Heart left ventricle (tissue), 16 donors: Measurements from ENCODE around the gene CACNA2D1. TPM values are rescaled to one million over a fixed set of nuclear protein-coding genes. Genes with fewer than 3 reads are reported as not detected.

Experiments
- ATAC-seq, 4 donors: fragments of 200-7000 bp; cut with Tn5 transposase; one replicate each; pipeline ENCODE4 v1.9.1; 2020 to 2022; ENCODE audit warnings: moderate library complexity in 4 of 4, mild to moderate bottlenecking in 3 of 4, moderate number of reproducible peaks in 1 of 4
- DNase-seq, 5 donors: peaks; one replicate each; pipeline ENCODE4 v3.0.0-alpha.2; 2020
- H3K27ac ChIP-seq, 12 donors: fragments of 200-600 bp; sonication (generic) in 4 of 12; one replicate each; pipeline versions ENCODE4 v1.5.0 to v1.8.0; 2016 to 2022; ENCODE audit warnings: mild to moderate bottlenecking in 2 of 12
- H3K27me3 ChIP-seq, 9 donors: fragments of 200-600 bp; sonication (generic) in 2 of 9; one replicate each; pipeline versions ENCODE4 v1.5.1 to v1.8.0; 2016 to 2022; ENCODE audit warnings: mild to moderate bottlenecking in 3 of 9
- H3K36me3 ChIP-seq, 9 donors: fragments of 200-600 bp; sonication (generic) in 2 of 9; one replicate each; pipeline versions ENCODE4 v1.5.0 to v1.8.0; 2018 to 2022; ENCODE audit warnings: mild to moderate bottlenecking in 2 of 9
- H3K4me1 ChIP-seq, 12 donors: fragments of 200-600 bp; sonication (generic) in 4 of 12; one replicate each; pipeline versions ENCODE4 v1.5.0 to v1.8.0; 2016 to 2022; ENCODE audit warnings: mild to moderate bottlenecking in 3 of 12
- H3K4me3 ChIP-seq, 12 donors: fragments of 200-600 bp; sonication (generic) in 4 of 12; one replicate each; pipeline versions ENCODE4 v1.5.0 to v1.8.0; 2017 to 2022; ENCODE audit warnings: mild to moderate bottlenecking in 9 of 12, moderate library complexity in 4 of 12
- H3K9me3 ChIP-seq, 12 donors: fragments of 200-600 bp; sonication (generic) in 4 of 12; one replicate each; pipeline versions ENCODE4 v1.5.0 to v1.8.0; 2016 to 2022; ENCODE audit warnings: mild to moderate bottlenecking in 1 of 12
- POLR2A ChIP-seq, 2 donors: fragments of 450-650 bp; IDR thresholded peaks; one replicate each; pipeline ENCODE4 v1.6.1; 2017; ENCODE audit warnings: antibody characterized with exemption in 2 of 2, mild to moderate bottlenecking in 2 of 2, moderate library complexity in 2 of 2
- WGBS, 4 donors: extraction: QIAGEN DNeasy Blood & Tissue Kit in 2 of 4; methylation state at CpG; one replicate each; pipeline versions ENCODE4 v1.1.5 to v1.1.7; 2013 to 2018; 5-methylcytosine and 5-hydroxymethylcytosine counted together
- intact Hi-C, 10 donors: fragments of 100-400 bp; cut with DNase I; formaldehyde crosslinking; loops; one replicate each; pipeline versions ENCODE4 v1.11.1 to v1.14.2; 2022
- polyA plus RNA-seq, 2 donors: library from polyadenylated mRNA; stranded (reverse); fragments of 200-250 nt; gene quantifications; one replicate each; pipeline ENCODE4 v1.2.3, GENCODE V29; 2013
- total RNA-seq, 9 donors: library from RNA; depleted of rRNA in 2 of 9; stranded (reverse); fragments of >200 nt in 2 of 9; fragmentation: NEBNext Ultra II Directional in 3 of 9; extraction: Animal tissue kit (Norgen Biotek cat#: 25700) in 3 of 9; gene quantifications; one replicate each; pipeline versions ENCODE4 v1.1.0 to v1.2.4, GENCODE V29; 2016 to 2023
- TF ChIP-seq, protein P1 (sequence below), 12 donors: fragments of 200-600 bp; sonication (generic) in 4 of 12; IDR thresholded peaks; one replicate each; pipeline versions ENCODE4 v1.5.0 to v1.8.0; 2018 to 2022; ENCODE audit warnings: antibody characterized with exemption in 12 of 12, mild to moderate bottlenecking in 5 of 12
- donor health status: ischemic (EF 13 %, LVEDD 7.1; RV severe dilation, severe dysfunction).
- donor health status: healthy with polysubstance abuse.
- donor health status: DM: no; HTN: yes; CAD: no.
- donor health status: DM: no; HTN: no; CAD: no.
- donor health status: ischemic (EF 25% LVEDD 6.9; RV normal size, moderate dysfunction).
- donor health status: ischemic (EF 25% LVEDD 5.7; RV mildly dilated, moderate dysfunction).
- donor health status: healthy.
- donor health status: DM: yes; HTN: yes; CAD: no.
- donor health status: ischemic (EF 35%, LVEDD 5.7; RV mildly dilated, moderate dysfunction).
- donor health status: nonischemic (EF 11% LVEDD 7.7; RV severe dilation, severe dysfunction).
- donor health status: DM: yes; HTN: yes; CAD: no.
- donor health status: PGD.
- donor health status: ischemic (EF 29% LVEDD 5.4; RV normal size, mild dysfunction).
- donor health status: nonischemic (EF 23%, LVEDD 6.1; RV moderate dilation, normal function).

CACNA2D1 gene
- total and polyA plus RNA-seq, 11 donors: 13.5 to 122 (median 55.5) TPM

DNA sequence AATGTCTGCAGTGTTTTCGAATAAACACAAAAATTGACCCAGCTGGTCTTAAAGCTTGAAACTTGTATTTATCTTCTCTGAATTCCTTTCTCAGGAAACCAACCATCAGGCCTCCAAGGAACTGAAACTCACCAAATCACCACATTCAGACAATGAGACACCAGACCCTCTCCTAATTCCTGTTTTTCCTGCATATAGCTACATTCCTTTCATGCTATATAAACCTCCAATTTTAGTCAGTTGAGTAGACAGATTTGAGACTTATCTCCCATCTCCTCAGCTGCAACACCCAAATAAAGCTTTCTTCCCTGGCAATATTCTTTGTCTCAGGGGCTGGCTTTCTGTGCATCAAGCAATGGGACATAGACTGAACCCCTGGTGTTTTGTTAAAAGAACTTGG, 317.0 kb downstream of the CACNA2D1 start:
- H3K4me1 ChIP-seq: peaks cover 0 to 17% (median 6%) of the 10 kb centered on the region in 12 donors
- no peaks in the 10 kb centered on the region for H3K36me3 ChIP-seq
- H3K9me3 ChIP-seq: peaks cover 0 to 11% (median 0%) of the 10 kb centered on the region in 12 donors
- ATAC-seq (no peak), DNase-seq (no peak)
- intact Hi-C loops: no loop called here
- H3K27me3 ChIP-seq: no peaks in the 10 kb centered on the region
- TF ChIP-seq, protein P1, sequence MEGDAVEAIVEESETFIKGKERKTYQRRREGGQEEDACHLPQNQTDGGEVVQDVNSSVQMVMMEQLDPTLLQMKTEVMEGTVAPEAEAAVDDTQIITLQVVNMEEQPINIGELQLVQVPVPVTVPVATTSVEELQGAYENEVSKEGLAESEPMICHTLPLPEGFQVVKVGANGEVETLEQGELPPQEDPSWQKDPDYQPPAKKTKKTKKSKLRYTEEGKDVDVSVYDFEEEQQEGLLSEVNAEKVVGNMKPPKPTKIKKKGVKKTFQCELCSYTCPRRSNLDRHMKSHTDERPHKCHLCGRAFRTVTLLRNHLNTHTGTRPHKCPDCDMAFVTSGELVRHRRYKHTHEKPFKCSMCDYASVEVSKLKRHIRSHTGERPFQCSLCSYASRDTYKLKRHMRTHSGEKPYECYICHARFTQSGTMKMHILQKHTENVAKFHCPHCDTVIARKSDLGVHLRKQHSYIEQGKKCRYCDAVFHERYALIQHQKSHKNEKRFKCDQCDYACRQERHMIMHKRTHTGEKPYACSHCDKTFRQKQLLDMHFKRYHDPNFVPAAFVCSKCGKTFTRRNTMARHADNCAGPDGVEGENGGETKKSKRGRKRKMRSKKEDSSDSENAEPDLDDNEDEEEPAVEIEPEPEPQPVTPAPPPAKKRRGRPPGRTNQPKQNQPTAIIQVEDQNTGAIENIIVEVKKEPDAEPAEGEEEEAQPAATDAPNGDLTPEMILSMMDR (IDR thresholded peaks at IDR 0.05): no peak
- no peak for TF ChIP-seq POLR2A (IDR thresholded peaks at IDR 0.05)
- 72 to 78% (median 76%) methylated on average over 1 of the region's 1 CpG for WGBS, 4 donors
- H3K27ac ChIP-seq: no peak overlapping the region
- no peak overlapping the region for H3K4me3 ChIP-seq

- intact Hi-C loops: no loop called here
- Histone ChIP-seq H3K4me3 (no peak overlapping the region), H3K27ac (no peak overlapping the region), H3K9me3 (peaks cover 0 to 11% (median 0%) of the 10 kb centered on the region in 12 donors), H3K27me3 (no peaks in the 10 kb centered on the region), H3K36me3 (no peaks in the 10 kb centered on the region), H3K4me1 (peaks cover 0 to 16% (median 6%) of the 10 kb centered on the region in 12 donors)
- no peak for DNase-seq
- no peak for TF ChIP-seq POLR2A (IDR thresholded peaks at IDR 0.05)
- TF ChIP-seq, protein P1 (IDR thresholded peaks at IDR 0.05): no peak
- ATAC-seq: no peak
- 70 to 99% (median 85%) methylated on average over 2 of the region's 2 CpGs for WGBS, 4 donors
These were observed 319.1 kb downstream of the CACNA2D1 start for GRCh38 chr7:82124445-82124844.

- Histone ChIP-seq H3K27ac (no peak overlapping the region), H3K4me1 (peaks cover 0 to 5% (median 0%) of the 10 kb centered on the region in 12 donors), H3K9me3 (peaks cover 0 to 11% (median 0%) of the 10 kb centered on the region in 12 donors), H3K4me3 (no peak overlapping the region), H3K27me3 (no peaks in the 10 kb centered on the region), H3K36me3 (no peaks in the 10 kb centered on the region)
- no peak for ATAC-seq
- intact Hi-C loops: no loop called here
- WGBS, 4 donors: 87 to 95% (median 90%) methylated on average over 2 of the region's 2 CpGs
- TF ChIP-seq, protein P1 (IDR thresholded peaks at IDR 0.05): no peak
- no peak for TF ChIP-seq POLR2A (IDR thresholded peaks at IDR 0.05)
- no peak for DNase-seq
These were observed 321.3 kb downstream of the CACNA2D1 start for GRCh38 chr7:82122275-82122674.

DNA sequence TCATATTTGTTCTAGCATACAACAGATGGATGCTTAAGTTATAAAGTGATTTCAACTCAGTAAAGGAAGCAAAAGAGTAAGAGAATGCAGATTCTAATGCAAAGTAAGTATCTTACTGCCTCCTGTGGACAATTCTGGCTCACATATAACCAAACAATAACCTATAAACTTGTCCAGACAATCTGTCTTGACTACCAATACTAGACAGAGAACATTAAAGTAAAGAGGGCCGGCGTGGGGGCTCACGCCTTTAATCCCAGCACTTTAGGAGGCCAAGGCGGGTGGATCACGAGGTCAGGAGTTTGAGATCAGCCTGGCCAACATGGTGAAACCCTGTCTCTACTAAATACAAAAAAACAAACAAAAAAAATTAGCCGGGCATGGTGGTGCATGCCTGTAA, 329.3 kb downstream of the CACNA2D1 start:
- H3K4me1 ChIP-seq: peaks cover 0 to 15% (median 0%) of the 10 kb centered on the region in 12 donors
- no peak overlapping the region for H3K27ac ChIP-seq
- DNase-seq: no peak
- intact Hi-C loops: no loop called here
- no peaks in the 10 kb centered on the region for H3K27me3 ChIP-seq
- WGBS, 4 donors: 89 to 95% (median 93%) methylated on average over 6 of the region's 6 CpGs
- peaks cover 0 to 14% (median 7%) of the 10 kb centered on the region in 9 donors for H3K36me3 ChIP-seq
- no peak for ATAC-seq
- H3K9me3 ChIP-seq: no peaks in the 10 kb centered on the region
- TF ChIP-seq, protein P1 (IDR thresholded peaks at IDR 0.05): no peak
- TF ChIP-seq POLR2A (IDR thresholded peaks at IDR 0.05): no peak
- no peak overlapping the region for H3K4me3 ChIP-seq
